Measurements from ENCODE around the gene EPHB1.
"Not testable (repeated sequence)": the region's sequence is repeated elsewhere in the genome, so short reads cannot be mapped to it uniquely, and the experiment has no call there.

The EPHB1 gene

GRCh38 chr3:134970895-134971294 lies 175.8 kb downstream of the EPHB1 start:
- DNase-seq: no peak

- DNase-seq: no peak
Observed at GRCh38 chr3:134971306-134971705, 176.2 kb downstream of the EPHB1 start.

GRCh38 chr3:134971907-134972306 lies 176.8 kb downstream of the EPHB1 start:
- DNase-seq: not testable (repeated sequence)

- no peak for DNase-seq
Observed at GRCh38 chr3:134972836-134973455, 177.9 kb downstream of the EPHB1 start.

- DNase-seq: no peak
Observed at GRCh38 chr3:134974624-134975023, 179.6 kb downstream of the EPHB1 start.

- DNase-seq: no peak
Observed at GRCh38 chr3:134976948-134977347, 181.9 kb downstream of the EPHB1 start.

GRCh38 chr3:134978658-134979057 lies 183.6 kb downstream of the EPHB1 start:
- DNase-seq: no peak

- no peak for DNase-seq
Observed at GRCh38 chr3:134985864-134986715, 191.0 kb downstream of the EPHB1 start.

- DNase-seq: no peak
Observed at GRCh38 chr3:134988666-134989065, 193.6 kb downstream of the EPHB1 start.

- DNase-seq: no peak
Observed at GRCh38 chr3:134991003-134991402, 195.9 kb downstream of the EPHB1 start.

GRCh38 chr3:134991472-134992010 lies 196.5 kb downstream of the EPHB1 start:
- DNase-seq: no peak

GRCh38 chr3:134992180-134992579 lies 197.1 kb downstream of the EPHB1 start:
- no peak for DNase-seq

GRCh38 chr3:134992586-134992985 lies 197.5 kb downstream of the EPHB1 start:
- DNase-seq: no peak

GRCh38 chr3:134993011-134993410 lies 198.0 kb downstream of the EPHB1 start:
- DNase-seq: no peak

- no peak for DNase-seq
Observed at GRCh38 chr3:134998158-134998557, 203.1 kb downstream of the EPHB1 start.

- no peak for DNase-seq
Observed at GRCh38 chr3:134998855-134999254, 203.8 kb downstream of the EPHB1 start.

- DNase-seq: no peak
Observed at GRCh38 chr3:135000465-135000864, 205.4 kb downstream of the EPHB1 start.

- not testable (repeated sequence) for DNase-seq
Observed at GRCh38 chr3:135005616-135006015, 210.6 kb downstream of the EPHB1 start.

GRCh38 chr3:135007607-135008006 lies 212.5 kb downstream of the EPHB1 start:
- DNase-seq: no peak

- DNase-seq: no peak
Observed at GRCh38 chr3:135008326-135008725, 213.3 kb downstream of the EPHB1 start.

GRCh38 chr3:135009014-135009413 lies 214.0 kb downstream of the EPHB1 start:
- DNase-seq: no peak

- no peak for DNase-seq
Observed at GRCh38 chr3:135012101-135012500, 217.0 kb downstream of the EPHB1 start.

GRCh38 chr3:135013206-135013605 lies 218.1 kb downstream of the EPHB1 start:
- no peak for DNase-seq

GRCh38 chr3:135014566-135014965 lies 219.5 kb downstream of the EPHB1 start:
- DNase-seq: no peak
